K562 treated with DMSO at 1 percent for 24 hours (cell line): Measurements from ENCODE around the gene STXBP2. TPM values are rescaled to one million over a fixed set of nuclear protein-coding genes. Genes with fewer than 3 reads are reported as not detected.

Experiments used
- total RNA-seq: library from RNA; unstranded; fragments of 300-600 nt; gene quantifications from 2 replicates; pipeline ENCODE4 v1.2.3, GENCODE V29; 2022; ENCODE audit warnings: low read depth; ENCODE audit not compliant: insufficient read depth

Gene STXBP2
- total RNA-seq: 209 and 241 TPM in 2 replicates

DNA sequence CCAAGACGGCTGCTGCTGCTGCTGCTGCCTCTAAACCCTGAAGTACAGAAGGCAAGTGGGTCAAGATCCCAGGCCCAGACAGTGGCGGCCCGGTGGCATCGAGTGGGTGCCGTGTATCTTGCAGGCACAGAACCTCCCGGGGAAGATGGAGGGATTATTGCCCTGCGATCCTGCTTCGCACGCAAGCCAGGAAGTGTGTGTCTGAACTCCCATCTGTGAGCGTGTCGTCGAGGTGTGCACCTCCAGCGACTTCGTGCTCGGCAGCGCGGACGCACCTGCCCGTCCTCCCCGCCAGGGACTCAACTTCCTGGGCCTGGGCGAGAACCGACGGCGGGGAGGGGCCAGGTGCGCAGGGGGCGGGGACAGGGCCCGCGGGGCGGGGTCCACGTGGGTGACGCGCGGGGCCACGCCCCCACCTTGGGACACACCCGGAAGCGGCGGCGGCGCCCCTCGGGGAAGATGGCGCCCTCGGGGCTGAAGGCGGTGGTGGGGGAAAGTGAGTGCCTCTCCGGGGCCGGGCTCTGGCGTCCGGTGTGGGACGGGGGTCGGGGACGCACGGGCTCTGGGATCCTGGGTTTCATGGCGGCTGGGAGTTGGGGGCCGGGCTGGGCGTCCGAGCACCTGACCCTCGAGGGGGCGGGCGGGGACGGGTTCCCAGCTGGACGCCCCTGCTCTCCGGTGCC lies at the start of gene STXBP2:
TSS of gene STXBP2 (plus strand) at position 420 of the 683 bp plus-strand sequence. CDS start at position 460, 40 bp downstream.

DNA sequence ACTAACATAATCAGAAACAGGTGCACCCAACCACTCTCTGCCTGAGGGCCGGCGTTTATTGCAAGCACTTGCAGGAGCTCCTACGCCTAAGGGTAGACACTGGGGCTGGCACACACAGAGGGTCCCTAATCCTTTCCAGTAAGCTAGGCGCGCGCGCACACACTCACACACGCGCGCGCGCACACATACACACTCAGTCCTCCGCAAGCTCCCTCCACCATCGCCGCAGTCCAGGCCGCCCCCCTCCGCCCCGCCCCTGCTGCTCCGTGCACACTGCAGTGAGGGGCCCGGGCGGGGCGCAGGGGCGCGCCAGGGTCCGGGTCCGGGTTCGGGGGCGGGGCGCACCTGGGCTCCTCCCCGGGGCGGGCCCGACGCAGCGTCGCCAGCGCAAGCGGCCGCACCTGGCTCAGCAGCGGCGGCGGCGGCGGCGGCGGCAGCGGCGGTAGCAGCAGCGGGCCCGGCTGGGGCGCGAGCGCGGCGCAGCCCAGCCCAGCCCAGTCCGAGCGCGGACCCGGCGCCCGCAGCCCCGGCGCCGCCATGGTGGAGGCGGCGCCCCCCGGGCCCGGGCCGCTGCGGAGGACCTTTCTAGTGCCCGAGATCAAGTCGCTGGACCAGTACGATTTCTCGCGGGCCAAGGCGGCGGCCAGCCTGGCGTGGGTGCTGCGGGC lies 41.3 kb upstream of the STXBP2 start, which contains the start of gene CAMSAP3:
TSS of gene CAMSAP3 (plus strand) at position 398 of the 668 bp plus-strand sequence. CDS start at position 538, 140 bp downstream.

DNA sequence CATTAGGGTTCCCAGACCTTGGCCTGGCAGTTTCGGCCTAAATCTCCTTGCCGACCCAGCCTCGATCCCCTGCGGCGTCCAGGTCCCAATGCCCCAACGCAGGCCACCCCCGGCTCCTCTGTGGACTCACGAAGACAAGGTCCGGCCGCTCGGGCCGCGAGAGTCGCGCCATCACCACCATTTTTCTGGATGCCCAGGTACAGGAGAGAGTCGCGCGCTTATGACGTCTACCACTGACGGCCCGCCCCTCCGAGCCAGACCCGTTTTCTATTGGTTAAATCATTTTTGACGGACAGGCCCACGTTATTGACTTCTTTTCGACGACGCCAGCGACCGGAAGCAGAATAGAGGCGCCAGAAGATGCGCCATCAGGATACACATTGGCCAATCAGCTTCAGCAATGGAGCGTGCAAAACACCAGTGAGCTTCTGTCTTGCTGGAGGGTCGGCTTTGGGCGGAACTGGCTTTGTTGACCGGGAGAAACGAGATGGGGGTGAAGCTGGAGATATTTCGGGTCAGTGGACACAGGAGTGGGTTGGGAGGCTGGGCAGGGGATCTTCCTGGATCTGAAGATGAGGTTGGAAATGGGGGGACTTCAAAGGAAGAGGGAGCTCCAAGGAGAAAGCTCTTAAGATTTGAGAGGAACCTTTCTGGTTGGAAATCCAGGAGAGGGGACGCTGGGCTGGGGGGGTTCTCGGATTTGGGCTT lies 7.4 kb upstream of the STXBP2 start, which contains the start of the genes PET100 and XAB2:
TSS of gene PET100 (plus strand) at position 447 of the 708 bp plus-strand sequence. CDS start at position 488, 41 bp downstream.
TSS of gene XAB2 (minus strand) at position 199 of the 708 bp plus-strand sequence. CDS start at position 181, 18 bp downstream.

GRCh38 chr19:7633698-7634097 lies 3.2 kb upstream of the STXBP2 start, which contains the start of gene PCP2:
PCP2 (minus strand) TSS chr19:7633719; CDS start chr19:7633457, 262 bp downstream.

GRCh38 chr19:7668842-7669241 lies 31.9 kb downstream of the STXBP2 start, which contains the start of gene RETN:
RETN (plus strand) TSS chr19:7669049; CDS start chr19:7669327, 278 bp downstream.

DNA sequence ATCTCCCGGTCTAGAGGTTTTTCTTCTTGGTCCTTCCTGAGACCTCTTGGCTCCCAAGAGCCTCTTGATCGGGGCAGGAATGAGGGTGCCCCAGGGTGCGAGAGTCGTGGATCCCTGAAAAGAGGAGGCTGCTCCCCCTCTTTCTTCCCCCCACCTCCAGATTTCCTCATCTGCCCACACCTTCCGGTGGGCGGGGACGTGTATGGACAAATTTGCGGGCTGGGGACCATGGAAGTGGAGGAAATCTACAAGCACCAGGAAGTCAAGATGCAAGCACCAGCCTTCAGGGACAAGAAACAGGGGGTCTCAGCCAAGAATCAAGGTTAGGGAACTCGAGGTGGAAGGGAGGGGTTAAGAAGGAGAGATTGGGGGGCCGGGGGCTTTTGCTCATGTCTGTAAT lies 39.9 kb downstream of the STXBP2 start, which contains the start of gene MCEMP1:
TSS of gene MCEMP1 (plus strand) at position 237 of the 400 bp plus-strand sequence. CDS start at position 268, 31 bp downstream.

DNA sequence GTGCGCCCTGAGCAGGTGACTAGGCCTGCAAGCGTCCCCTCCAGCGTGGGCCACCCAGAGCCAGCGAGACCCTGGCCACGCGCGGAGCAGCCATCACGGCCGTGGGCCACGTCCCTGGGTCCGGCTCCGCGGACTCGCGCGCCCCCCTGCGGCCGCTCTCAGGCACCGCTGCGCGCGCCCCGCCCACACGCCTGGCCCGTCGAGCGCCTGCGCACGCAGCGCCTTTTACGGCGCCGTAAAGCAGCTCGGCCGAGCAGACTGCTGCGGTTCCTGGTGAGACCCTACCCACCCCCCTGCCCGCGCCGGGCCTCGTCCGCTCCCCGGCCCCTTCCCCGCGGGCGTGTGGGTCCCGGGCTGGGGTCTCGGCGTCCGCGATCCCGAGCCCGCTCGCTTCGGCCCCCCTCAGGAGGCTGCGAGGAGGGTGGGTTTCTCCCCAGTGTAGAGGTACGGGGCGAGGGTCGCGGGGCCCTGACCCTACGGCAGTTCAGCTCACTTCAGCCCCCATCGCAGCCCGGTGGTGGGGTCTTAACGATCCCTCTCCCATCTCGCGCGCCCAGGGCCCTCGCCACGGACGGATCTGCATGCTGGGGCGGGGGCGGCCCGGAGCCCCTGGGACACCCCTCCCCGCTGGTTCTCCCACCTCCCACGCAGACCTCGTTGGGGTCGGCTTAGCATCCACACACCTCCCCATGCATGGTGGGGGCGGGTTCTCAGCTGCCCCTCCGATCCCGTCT lies 43.9 kb downstream of the STXBP2 start, which contains the start of gene TRAPPC5:
TSS of gene TRAPPC5 (plus strand) at position 228 of the 734 bp plus-strand sequence. CDS start 1,421 bp downstream, outside the sequence.

Other genes with a start within 250 kb of the STXBP2 start
- gene PEX11G, start 148.1 kb upstream of the STXBP2 start, total RNA-seq: 8.6 and 12.1 TPM in 2 replicates
- 46.9 and 54.4 TPM in 2 replicates for gene ZNF358, start 121.0 kb upstream of the STXBP2 start, total RNA-seq
- 28.1 and 29.2 TPM in 2 replicates for gene MCOLN1, start 114.5 kb upstream of the STXBP2 start, total RNA-seq
- gene PNPLA6, start 101.4 kb upstream of the STXBP2 start, total RNA-seq: 101 and 108 TPM in 2 replicates
- gene CAMSAP3, start 41.2 kb upstream of the STXBP2 start, total RNA-seq: 3.4 and 3.8 TPM in 2 replicates
- gene XAB2, start 7.6 kb upstream of the STXBP2 start, total RNA-seq: 108 and 119 TPM in 2 replicates
- gene PET100, start 7.3 kb upstream of the STXBP2 start, total RNA-seq: 33.2 and 56.3 TPM in 2 replicates
- gene PCP2, start 3.4 kb upstream of the STXBP2 start, total RNA-seq: 2.6 and 6.6 TPM in 2 replicates
- gene RETN, start 31.9 kb downstream of the STXBP2 start, total RNA-seq: not detected in 2 replicates
- 1.3 and 1.4 TPM in 2 replicates for gene MCEMP1, start 40.0 kb downstream of the STXBP2 start, total RNA-seq
- 175 and 188 TPM in 2 replicates for gene TRAPPC5, start 43.7 kb downstream of the STXBP2 start, total RNA-seq
- gene FCER2, start 65.0 kb downstream of the STXBP2 start, total RNA-seq: 0.70 and 0.95 TPM in 2 replicates
- gene CLEC4G, start 95.0 kb downstream of the STXBP2 start, total RNA-seq: not detected in 2 replicates
- not detected in 2 replicates for gene CD209, start 110.4 kb downstream of the STXBP2 start, total RNA-seq
- gene CLEC4M, start 126.1 kb downstream of the STXBP2 start, total RNA-seq: 0.54 TPM in 1 of 2 replicates, not detected in the other
- gene EVI5L, start 193.1 kb downstream of the STXBP2 start, total RNA-seq: 16.1 and 19.9 TPM in 2 replicates
- gene PRR36, start 237.3 kb downstream of the STXBP2 start, total RNA-seq: 0.44 TPM in 1 of 2 replicates, not detected in the other